Nephron (organoid): Measurements from ENCODE around the gene PNMA8A.

Source experiments
- H3K27ac Mint-ChIP-seq, 3 experiments: 2 replicates each; pipeline ENCODE4 v1.8.0; 2020; ENCODE audit warnings: mixed read lengths in 3 of 3, mild to moderate bottlenecking in 2 of 3, moderate library complexity in 1 of 3
- H3K27me3 Mint-ChIP-seq: 2 replicates; pipeline ENCODE4 v1.8.0; 2021; ENCODE audit warnings: low read depth, mild to moderate bottlenecking, moderate library complexity, mixed read lengths
- H3K36me3 Mint-ChIP-seq: 2 replicates; pipeline ENCODE4 v1.8.0; 2020; ENCODE audit warnings: low read depth, mixed read lengths
- H3K4me1 Mint-ChIP-seq: 2 replicates; pipeline ENCODE4 v1.8.0; 2020; ENCODE audit warnings: mixed read lengths
- H3K4me3 Mint-ChIP-seq, 3 experiments: 2 replicates each; pipeline ENCODE4 v1.8.0; 2020; ENCODE audit warnings: mild to moderate bottlenecking in 3 of 3, mixed read lengths in 3 of 3, moderate library complexity in 2 of 3
- H3K9me3 Mint-ChIP-seq: 2 replicates; pipeline ENCODE4 v1.8.0; 2020; ENCODE audit warnings: mixed read lengths
- TF ChIP-seq, protein P1 (sequence below), 3 experiments: fragments of 200-600 bp; sonication (generic); IDR thresholded peaks; one replicate each; pipeline ENCODE4 v1.5.0; 2021; ENCODE audit warnings: antibody characterized with exemption in 3 of 3; ENCODE audit not compliant: unreplicated experiment in 3 of 3

Gene PNMA8A, protein sequence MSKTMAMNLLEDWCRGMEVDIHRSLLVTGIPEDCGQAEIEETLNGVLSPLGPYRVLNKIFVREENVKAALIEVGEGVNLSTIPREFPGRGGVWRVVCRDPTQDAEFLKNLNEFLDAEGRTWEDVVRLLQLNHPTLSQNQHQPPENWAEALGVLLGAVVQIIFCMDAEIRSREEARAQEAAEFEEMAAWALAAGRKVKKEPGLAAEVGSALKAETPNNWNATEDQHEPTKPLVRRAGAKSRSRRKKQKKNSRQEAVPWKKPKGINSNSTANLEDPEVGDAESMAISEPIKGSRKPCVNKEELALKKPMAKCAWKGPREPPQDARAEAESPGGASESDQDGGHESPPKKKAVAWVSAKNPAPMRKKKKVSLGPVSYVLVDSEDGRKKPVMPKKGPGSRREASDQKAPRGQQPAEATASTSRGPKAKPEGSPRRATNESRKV

DNA sequence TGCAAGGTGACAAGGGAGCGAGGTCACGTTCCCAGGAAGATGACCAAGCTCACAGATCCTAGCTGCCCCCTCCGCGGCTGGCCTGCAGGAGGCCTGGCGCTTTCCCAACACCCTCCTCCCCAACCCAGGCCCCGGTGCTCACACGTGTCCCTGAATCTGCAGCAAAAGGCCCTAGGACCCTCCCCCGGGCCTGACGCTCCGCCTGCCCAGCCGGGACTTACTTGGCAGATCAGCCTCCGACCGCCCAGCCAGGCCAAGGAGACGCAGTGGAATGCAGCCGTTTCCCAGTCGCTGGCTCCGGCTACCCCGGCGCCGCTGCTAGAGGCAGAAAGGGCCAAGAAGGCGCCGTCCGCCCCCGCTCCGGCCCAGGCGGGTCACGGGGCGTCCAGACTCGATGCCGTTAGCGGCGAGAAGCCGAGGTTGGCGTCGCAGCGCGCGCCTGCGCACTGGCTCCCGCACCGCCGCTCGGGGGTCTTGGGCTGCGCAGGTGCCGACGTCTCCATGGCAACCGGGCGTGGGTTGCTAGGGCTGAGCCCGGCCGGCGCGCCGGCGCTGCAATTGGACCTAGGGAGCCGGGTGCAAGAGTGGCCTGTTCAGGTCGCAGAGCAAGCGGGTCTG, at the start of gene PNMA8A:
Gene PNMA8A, minus strand, starts transcription at position 448 of the 618 bp plus-strand sequence. CDS start 528 bp downstream, outside the sequence.
- H3K36me3 Mint-ChIP-seq = peaks cover 40% of the 10 kb centered on the region
- H3K4me3 Mint-ChIP-seq = peak within 1 kb of the TSS; percentile 79 to 87 (median 81)
- no peaks in the 10 kb centered on the region for H3K9me3 Mint-ChIP-seq
- no peaks in the 10 kb centered on the region for H3K27me3 Mint-ChIP-seq
- peak within 1 kb of the TSS; percentile 88 to 96 (median 91) for H3K27ac Mint-ChIP-seq
- peaks cover 72% of the 10 kb centered on the region for H3K4me1 Mint-ChIP-seq
- TF ChIP-seq, protein P1, sequence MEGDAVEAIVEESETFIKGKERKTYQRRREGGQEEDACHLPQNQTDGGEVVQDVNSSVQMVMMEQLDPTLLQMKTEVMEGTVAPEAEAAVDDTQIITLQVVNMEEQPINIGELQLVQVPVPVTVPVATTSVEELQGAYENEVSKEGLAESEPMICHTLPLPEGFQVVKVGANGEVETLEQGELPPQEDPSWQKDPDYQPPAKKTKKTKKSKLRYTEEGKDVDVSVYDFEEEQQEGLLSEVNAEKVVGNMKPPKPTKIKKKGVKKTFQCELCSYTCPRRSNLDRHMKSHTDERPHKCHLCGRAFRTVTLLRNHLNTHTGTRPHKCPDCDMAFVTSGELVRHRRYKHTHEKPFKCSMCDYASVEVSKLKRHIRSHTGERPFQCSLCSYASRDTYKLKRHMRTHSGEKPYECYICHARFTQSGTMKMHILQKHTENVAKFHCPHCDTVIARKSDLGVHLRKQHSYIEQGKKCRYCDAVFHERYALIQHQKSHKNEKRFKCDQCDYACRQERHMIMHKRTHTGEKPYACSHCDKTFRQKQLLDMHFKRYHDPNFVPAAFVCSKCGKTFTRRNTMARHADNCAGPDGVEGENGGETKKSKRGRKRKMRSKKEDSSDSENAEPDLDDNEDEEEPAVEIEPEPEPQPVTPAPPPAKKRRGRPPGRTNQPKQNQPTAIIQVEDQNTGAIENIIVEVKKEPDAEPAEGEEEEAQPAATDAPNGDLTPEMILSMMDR (IDR thresholded peaks at IDR 0.05; ENCODE audit: unreplicated experiment in 3 of 3) = peak in 1 of 3 experiments; percentile 15

DNA sequence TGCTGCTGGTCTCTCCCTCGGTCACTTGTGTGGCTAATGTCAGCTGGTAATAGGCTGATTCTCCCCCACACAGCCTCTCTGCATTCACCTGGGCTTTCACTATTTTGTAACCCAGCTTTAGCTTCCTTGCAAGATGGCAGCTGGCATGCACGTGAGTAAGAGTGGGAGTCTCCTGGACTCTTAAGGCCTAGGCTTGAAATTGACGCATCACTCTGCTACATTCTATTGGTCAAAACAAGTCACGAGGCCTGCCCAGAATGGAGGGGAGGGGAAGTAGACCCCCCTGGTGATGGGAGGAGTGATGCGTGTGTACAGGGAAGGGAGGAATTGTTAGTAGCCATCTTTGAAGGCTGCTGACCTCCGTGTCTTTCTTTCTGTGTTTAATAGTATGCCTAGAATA, 49.3 kb upstream of the PNMA8A start:
- no peak overlapping the region for H3K27ac Mint-ChIP-seq
- peaks cover 3% of the 10 kb centered on the region for H3K27me3 Mint-ChIP-seq
- no peak overlapping the region for H3K4me3 Mint-ChIP-seq
- TF ChIP-seq, protein P1 (IDR thresholded peaks at IDR 0.05; ENCODE audit: unreplicated experiment in 3 of 3) = no peak
- H3K4me1 Mint-ChIP-seq = no peaks in the 10 kb centered on the region
- no peaks in the 10 kb centered on the region for H3K36me3 Mint-ChIP-seq
- H3K9me3 Mint-ChIP-seq = no peaks in the 10 kb centered on the region

DNA sequence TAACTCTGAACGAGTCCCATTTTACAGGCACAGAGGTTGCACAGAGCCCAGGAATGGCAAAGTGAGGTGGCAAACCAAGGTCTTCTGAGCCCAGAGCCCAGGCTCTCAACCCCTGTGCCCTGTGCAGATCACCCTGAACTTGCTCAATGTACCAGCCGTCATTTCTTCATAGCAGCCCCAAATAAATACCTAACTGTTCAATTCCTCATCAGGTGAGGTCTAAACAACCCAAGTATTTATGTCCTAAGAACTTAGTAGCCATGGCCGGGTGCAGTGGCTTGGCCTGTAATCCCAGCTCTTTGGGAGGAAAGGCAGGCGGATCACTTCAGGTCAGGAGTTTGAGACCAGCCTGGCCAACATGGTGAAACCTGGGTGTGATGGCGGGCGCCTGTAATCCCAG, 46.1 kb upstream of the PNMA8A start:
- TF ChIP-seq, protein P1 (IDR thresholded peaks at IDR 0.05; ENCODE audit: unreplicated experiment in 3 of 3) = no peak

DNA sequence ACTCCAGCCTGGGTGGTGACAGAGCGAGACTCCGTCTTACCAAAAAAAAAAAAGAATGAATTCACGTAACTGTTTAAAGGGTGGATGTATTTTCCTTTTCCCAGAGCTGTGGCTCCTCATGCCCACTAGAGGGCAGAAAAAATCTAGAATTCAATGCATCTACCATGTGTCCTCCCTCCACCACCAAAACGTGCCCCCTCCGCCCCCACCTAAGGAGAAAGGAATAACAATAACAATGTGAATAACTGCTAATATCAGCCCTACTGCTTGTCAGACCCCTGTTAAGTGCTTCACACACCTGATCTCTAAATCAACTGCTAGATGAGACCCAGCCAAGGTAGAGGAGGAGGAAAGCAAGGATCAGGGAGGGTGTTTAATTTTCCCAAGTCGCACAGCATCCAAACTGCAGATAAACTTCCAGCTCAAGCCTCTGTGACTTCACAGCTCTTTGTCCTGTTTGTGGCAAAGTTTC, 44.6 kb upstream of the PNMA8A start:
- Mint-ChIP-seq H3K9me3 (peaks cover 5% of the 10 kb centered on the region), H3K4me1 (peaks cover 5% of the 10 kb centered on the region), H3K4me3 (no peak overlapping the region), H3K27me3 (peaks cover 18% of the 10 kb centered on the region), H3K36me3 (no peaks in the 10 kb centered on the region), H3K27ac (no peak overlapping the region)
- TF ChIP-seq, protein P1 (IDR thresholded peaks at IDR 0.05; ENCODE audit: unreplicated experiment in 3 of 3) = peak; percentile 60 to 70 (median 66)

More for the DNA sequence above, 46.1 kb upstream of the PNMA8A start:
- no peaks in the 10 kb centered on the region for H3K9me3 Mint-ChIP-seq
- peaks cover 18% of the 10 kb centered on the region for H3K27me3 Mint-ChIP-seq
- no peak overlapping the region for H3K27ac Mint-ChIP-seq
- H3K4me3 Mint-ChIP-seq = no peak overlapping the region
- H3K4me1 Mint-ChIP-seq = peaks cover 5% of the 10 kb centered on the region
- no peaks in the 10 kb centered on the region for H3K36me3 Mint-ChIP-seq

DNA sequence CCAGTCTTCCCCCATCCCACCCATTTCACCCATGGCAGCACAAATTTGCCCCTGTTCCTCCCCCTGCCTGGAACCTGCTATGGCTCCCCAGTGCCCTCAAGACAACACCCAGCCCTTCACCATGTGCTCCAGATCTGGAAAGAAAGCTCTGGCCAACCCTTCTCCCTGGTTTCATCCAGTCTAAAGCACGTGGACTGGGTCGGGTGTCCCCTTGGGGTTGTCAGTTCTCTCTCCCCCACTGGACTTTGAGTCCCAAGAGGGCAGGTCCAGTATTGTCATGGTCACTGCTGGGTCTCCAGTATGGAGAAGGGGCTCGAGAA, 43.9 kb upstream of the PNMA8A start:
- peaks cover 5% of the 10 kb centered on the region for H3K4me1 Mint-ChIP-seq
- H3K9me3 Mint-ChIP-seq = peaks cover 6% of the 10 kb centered on the region
- TF ChIP-seq, protein P1 (IDR thresholded peaks at IDR 0.05; ENCODE audit: unreplicated experiment in 3 of 3) = no peak
- H3K27ac Mint-ChIP-seq = no peak overlapping the region
- no peaks in the 10 kb centered on the region for H3K36me3 Mint-ChIP-seq
- peaks cover 18% of the 10 kb centered on the region for H3K27me3 Mint-ChIP-seq
- no peak overlapping the region for H3K4me3 Mint-ChIP-seq
